Measurements from ENCODE around the gene CLDN22.
"Not testable (repeated sequence)": the region's sequence is repeated elsewhere in the genome, so short reads cannot be mapped to it uniquely, and the experiment has no call there.

Gene CLDN22

DNA sequence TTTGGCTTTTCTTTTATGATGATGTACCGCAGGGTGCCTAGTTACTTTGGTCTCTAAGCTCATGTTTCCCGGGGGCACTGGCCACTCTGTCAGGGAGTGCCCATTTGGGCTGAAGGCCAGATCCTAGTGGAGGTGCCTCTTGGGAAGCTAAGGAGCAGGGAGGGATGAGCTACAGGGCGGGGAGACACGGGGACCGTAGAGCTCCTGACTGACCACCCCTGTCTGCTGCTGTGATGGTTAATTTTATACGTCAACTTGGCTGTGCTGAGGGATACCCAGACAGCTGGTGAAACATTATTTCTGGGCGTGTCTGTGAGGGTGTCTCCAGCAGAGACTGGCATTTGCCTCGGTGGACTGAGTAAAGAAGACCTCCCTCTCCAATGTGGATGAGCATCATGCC lies 27.1 kb upstream of the CLDN22 start:
- no peak for DNase-seq (ENCODE audit: low read depth)

DNA sequence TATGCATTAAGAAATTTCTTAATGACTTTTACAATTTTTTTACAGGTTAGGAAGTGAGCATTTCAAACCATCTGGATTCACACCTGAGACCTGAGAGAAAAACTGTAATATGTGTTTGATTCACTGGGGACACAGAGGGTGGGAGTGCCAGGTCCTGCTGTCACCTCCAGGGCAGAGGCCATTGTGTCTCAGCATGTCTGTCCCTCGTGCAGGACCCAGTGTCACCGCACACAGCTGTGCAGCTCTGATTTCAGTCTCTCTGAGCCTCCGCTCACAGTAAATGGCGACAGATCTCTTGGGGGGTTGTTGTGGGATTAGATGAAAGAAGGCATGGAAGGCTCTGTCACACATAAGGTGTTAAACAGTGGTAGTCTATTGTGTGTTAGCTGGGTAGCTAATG lies 25.2 kb upstream of the CLDN22 start:
- DNase-seq (ENCODE audit: low read depth) = no peak

DNA sequence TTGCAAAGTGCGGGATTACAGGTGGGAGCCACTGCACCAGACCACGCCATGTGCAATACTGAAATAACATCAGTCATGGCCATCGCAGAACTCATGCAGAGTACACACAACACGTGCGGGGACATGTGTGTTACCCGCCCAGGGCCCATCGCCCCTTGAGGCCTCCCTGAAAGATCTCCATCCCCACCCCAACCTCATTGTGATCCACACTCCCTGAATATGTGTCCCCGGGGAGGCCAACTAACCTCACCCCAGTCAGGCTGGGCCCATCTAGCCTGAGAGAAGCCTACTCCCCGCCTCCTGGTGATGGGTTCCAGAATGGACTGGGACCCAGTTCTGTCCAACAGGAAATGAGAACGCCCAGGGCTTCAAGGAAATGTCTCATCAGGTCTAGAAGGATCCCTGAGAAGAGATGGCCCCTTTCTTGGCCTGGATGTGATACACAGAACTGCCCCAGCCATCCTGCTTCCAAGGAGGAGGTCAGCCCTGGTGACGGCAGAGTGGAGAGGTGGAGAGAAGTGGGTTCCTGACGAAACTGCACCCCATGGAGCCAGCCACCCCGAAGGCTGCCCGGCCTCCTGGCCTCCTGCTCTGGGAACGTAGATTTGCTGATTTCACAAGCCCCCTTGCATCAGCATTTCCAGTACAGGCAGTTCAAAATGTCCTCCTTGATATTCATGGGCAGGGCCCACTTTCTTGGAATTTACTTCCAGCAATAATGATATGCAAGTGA lies 24.6 kb upstream of the CLDN22 start:
- DNase-seq (ENCODE audit: low read depth) = no peak

DNA sequence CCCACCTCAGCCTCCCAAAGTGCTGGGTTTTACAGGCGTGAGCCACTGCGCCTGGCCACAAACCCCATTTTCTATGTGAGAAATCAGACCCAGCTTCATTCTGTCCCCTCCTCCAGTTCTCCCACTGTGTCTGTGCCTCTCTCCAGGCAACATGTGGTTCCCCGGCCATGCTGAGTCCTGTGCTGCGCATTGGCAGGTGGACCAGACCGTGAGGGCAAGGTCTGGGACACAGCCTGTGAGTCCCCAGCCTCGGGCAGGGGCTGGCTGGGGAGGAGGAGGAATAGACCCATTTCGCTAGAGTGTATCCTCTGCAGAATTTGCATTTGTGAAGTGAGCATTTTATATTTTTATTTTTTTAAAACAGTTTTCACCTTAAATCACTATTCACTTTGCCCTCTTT lies 23.7 kb upstream of the CLDN22 start:
- DNase-seq (ENCODE audit: low read depth) = no peak

DNA sequence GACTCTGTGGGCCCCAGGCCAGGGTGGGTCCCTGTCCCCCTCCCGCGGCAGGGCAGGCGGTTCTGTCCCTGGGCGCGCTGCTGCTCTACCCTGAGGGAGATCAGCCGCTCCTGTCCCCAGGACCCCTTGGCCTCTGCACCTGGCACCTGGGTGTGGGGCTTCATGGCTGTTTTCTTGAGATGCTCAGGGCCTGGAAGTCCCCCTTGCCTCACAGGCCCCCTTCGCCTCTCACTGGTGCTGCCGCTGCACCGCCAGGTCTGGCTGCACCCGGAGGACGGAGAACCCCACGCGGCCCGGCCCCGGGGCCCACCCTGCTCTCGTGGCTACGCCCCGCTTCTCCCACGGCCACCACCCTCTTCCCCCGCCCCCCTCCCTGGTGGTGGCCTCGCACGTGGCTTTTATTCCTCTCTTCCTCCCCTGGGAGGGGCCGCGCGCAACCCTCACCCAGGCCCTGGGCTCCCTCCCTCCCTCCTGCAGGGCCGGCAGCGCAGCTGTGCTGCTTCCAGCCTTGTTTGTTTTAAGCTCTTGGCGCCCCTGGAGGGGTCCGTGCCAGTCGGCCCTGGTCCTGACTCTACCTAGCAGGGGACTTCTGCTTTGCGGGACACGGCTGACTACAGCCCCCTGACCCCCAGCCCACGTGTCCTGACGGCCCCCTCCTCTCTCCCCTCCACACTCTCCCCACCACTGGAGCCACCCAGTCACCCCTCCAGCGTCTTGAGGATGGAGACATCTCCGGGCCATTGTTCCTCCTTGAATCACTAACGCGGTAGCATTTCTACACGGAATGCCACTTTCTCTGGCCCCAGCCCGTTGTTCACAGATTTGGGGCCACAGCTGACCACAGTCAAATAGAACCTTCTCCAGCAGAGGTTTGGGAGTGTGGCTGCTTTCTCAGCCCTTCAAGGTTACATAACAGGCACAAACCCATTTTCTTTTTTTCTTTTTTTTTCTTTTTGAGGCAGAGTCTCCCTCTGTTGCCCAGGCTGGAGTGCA lies 22.8 kb upstream of the CLDN22 start:
- DNase-seq (ENCODE audit: low read depth) = no peak

DNA sequence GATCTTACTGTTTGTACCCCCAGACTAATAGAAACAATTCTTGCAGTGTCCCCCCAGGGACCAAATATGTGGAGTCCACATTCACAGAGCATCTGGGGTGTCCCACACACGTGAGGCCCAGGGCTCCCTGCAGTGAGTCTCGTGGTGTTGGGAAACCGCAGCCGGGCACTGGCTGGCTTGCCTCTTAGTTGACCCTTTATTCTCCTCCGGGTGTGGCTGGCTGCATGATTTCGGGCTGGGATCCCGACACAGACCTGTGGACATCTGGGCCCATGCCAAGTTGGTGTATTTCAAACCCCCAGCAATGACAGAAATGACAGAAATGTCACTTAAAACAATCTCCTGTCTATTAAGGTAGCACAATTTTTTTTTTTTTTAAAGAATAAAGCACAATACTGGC lies 17.8 kb upstream of the CLDN22 start:
- no peak for DNase-seq (ENCODE audit: low read depth)

DNA sequence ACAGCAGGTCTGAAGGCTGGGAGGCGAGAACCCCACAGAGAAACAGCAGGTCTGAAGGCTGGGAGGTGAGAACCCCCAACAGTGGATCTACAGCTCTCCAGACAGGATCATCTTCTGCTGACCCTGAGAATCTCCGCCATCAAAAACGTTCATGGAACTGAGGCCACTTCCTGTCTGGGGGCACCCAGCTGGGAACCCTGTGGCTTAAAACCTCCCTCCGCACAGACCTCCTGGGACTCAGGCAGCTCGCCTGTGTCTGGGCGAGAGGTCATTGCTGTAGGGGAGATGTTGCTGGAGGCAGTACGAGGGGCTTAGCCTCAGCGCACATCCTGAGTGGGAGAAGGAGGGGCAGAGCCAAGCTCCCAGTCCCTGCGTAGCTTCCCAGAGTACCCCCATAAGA lies 17.3 kb upstream of the CLDN22 start:
- no peak for DNase-seq (ENCODE audit: low read depth)

DNA sequence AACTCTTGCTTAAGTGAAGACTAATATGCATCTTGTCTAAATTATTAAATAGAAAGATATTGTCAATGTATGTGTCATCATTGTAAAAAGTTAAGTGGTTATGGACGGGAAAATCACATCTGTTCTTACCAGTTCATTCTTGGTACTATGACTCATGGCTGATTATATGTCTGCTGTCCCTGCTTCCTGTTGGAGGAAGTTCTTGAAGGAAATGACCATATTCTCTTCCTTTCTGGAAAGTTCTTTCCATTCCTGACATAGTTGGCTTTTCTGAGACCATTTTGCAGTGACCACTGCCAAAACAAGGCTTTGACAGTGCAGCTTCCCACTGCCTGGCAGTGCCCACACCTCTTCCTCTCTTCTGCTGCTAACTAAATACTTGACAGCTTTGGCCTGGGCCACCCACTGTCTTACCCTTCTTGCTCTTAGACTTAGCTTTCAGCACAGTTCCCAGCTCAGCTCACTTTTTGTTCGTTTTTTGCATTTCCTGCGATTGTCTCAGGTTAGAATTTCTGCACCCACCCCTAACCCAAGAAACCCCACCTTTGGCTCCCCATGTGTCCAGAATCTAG lies 15.4 kb upstream of the CLDN22 start:
- DNase-seq (ENCODE audit: low read depth) = no peak

DNA sequence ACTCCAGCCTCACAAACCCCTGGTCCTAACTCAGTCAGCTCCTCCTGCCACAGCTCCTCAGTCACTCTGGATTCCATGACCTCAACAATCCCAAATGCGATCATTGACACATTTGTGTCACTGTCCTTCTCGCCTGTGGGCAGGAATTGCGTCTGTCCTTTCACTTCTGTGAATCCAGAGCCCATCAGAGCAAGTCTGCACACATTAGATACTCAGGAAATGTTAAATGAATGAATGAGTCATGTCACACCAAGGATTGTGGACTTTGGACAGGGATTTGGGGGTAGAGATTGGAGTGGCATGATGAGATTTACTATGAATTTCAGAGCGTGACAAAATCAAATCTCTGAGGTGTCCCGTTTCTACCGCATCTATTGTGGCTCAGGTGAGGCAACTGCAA lies 13.9 kb upstream of the CLDN22 start:
- no peak for DNase-seq (ENCODE audit: low read depth)

DNA sequence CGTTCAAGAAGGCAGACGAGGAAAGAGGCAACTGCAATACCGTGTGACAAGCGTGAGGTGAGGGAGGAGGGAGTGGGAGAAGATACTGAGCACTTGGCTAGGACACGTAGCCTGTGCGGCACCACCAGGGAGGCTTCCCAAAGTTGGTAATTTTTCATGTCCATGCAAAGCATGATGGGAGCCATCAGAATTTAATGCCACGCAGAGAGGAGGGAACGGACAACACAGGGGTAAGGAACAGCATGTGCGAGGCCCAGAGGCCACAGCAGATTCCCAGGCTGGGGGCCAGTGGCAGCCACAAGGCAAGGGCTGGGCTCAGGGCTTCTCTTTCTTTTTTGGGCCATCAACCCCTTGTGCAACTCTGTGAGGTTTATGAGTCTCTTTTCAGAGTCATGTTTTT lies 13.1 kb upstream of the CLDN22 start:
- no peak for DNase-seq (ENCODE audit: low read depth)

DNA sequence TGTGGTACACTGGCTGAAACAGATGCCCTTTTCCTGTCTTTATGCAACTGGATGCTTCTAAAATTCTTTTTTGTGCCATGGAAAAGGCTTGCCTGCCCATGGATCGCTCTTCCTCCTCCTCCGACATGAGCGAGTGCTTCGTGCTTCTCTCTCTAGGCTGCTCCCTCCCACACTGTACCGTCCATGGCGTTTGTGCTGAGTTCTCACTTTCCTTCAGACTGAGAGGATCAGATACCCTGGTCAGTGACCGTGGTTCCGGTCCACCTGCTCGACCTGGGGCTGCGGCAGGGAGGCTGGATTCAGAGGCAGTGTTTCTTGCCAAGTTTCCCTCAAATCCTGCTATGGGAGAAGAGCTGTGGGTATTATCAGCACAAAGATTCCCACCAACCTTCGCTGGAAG lies 12.4 kb upstream of the CLDN22 start:
- DNase-seq (ENCODE audit: low read depth) = no peak

DNA sequence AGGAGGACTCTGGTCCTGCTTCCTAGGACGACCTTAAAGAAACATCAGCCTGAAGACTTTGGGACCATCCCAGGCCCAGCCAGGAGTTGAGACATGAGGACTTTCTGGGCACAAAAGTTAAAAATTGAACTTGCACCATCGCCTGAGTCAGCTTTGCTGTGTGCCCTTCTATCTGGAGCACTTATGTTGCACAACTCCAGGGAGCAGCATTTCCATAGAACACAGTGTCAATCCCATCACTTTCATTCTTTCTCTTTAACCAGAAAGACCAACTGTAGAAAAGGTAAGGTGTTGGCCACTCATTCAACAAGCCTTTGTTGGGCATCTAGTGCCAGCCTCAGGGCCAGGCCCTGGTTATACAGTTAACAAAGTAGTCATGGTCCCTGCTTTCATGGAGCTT lies 10.8 kb upstream of the CLDN22 start:
- DNase-seq (ENCODE audit: low read depth) = no peak

DNA sequence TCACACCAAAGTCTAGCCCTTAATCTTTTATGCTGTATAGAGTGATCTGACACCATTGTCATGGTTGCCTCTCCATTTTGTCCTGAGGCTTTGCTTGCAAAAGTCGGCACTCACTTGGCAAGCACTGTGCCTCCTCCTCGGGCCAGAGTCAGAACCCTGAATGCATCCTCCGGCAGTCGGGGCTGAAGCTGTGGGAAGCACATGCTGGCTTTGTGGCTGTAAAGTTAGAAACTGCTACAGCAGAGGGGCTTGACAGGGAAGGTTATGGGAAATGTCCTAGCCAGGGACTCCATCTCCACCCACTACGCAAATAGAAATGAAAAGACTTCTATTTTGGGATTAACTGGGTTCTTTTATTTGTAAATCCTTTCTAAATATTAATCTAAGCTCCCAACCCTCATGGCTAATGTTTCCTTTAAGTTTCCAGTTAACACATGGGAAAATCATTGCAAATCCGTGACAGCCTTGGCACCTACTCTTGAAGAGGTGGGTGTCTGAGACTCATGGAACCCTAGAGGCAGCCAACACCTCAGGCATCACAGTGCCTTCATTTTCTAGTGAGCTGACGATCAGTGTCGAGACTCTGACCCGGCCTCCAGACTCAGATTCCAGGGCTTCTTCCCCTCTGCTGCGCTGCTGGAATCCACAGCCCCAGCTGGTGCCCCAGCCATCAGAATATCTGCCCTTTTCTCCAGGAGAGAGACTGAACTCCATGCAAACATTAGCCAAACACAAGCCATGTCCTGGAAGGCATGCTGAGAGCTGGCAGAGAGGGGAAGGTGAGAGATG lies 10.1 kb upstream of the CLDN22 start:
- no peak for DNase-seq (ENCODE audit: low read depth)

DNA sequence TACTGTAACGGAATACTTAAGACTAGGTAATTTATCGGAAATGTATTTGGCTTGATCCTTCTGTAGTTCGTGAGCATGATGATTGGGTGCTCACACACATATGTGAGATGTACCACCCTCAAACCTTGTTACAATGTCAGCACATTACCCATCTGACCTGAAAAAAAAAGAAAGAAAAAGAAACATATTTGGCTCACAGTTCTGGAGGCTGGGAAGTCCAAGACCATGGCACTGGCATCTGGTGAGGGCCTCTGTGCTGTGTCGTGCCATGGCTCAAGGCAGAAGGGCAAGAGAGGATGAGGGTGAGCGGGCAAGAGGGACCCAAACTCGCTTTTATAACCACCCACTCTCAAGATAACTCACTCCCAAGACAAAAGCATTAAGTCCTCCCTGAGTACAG lies 9.2 kb upstream of the CLDN22 start:
- no peak for DNase-seq (ENCODE audit: low read depth)

DNA sequence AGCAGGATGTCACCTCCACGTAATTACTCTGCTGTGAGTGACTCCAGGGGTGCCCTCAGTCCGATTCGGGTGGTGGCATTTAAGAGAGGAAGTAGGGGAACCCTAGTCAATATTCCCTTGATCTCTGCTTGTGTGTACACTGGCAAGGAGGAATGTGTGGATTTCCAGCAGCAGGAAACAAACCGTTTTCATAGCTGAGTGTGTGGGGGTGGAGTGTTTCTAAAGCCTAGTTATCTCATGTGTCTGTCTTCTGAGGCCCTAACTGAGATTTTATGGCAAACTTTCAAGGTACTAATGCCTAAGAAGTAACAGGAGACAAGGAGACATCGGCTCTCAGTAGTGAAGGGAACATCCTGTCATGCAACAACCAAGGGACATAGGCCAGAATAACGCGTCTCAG lies 8.8 kb upstream of the CLDN22 start:
- no peak for DNase-seq (ENCODE audit: low read depth)

DNA sequence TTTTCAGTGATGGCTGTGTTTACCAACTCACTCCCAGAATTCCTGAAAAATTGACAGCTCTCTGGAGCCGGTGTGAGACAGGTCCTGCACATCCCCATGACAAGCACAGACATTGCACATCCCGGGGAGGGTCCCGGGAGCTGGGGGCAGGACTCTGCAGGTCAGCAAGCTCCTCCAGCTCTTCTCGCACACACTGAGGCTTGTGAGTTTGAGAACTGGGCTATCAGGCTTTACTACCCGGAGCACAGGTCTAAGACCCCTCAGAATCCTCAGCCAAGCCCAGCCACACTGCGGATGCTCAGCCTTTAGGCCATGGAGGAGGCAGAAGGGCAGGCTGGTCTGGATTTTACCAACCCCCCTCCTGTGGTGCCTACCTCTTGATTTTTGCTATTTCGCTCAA lies 7.8 kb upstream of the CLDN22 start:
- DNase-seq (ENCODE audit: low read depth) = no peak

DNA sequence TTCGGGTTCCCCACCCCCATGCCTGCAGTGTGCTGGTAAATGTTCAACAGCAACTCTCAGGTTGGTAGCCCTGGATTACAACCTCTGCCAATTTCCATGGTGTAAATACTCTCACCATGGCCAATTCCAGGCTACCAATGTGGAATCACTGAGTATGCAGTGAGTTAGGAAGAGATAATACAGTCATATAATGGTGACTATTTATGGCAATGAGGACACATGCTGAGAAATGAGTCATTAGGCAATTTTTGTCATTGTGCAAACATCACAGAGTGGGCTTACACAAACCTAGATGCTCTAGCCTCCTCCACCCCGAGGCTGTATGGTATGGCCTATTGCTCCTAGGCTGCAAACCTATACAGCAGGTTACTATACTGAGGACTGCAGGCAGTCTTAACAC lies 6.8 kb upstream of the CLDN22 start:
- DNase-seq (ENCODE audit: low read depth) = no peak

DNA sequence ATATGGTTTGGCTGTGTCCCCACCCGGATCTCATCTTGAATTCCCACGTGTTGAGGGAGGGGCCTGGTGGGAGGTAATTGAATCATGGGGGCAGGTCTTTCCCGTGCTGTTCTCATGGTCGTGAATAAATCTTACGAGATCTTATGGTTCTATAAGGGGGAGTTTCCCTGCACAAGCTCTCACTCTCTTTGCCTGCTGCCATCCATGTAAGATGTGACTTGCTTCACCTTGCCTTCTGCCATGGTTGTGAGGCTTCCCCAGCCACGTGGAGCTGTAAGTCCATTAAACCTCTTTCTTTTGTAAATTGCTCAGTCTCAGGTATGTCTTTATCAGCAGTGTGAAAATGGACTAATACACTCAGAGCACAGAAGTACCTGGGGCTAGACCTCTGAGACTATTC lies 6.3 kb upstream of the CLDN22 start:
- not testable (repeated sequence) for DNase-seq (ENCODE audit: low read depth)

DNA sequence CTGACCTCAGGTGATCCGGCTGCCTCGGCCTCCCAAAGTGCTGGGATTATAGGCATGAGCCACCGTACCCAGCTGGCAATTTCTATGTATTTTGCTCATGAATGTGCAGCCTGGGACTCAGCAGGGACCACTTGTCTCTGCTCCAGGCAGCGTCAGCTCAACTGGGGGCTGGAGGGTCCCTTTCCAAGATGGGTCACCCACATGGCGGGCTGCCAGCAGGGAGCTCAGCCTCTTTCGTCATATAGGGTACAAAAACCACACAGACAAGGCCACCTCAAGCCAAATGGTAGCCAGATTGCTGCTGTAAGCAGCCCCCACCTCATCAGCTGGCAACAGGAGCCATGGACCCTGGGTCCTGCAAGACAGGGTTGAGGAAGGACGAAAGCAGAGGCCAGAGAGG lies 4.5 kb upstream of the CLDN22 start:
- DNase-seq (ENCODE audit: low read depth) = no peak

DNA sequence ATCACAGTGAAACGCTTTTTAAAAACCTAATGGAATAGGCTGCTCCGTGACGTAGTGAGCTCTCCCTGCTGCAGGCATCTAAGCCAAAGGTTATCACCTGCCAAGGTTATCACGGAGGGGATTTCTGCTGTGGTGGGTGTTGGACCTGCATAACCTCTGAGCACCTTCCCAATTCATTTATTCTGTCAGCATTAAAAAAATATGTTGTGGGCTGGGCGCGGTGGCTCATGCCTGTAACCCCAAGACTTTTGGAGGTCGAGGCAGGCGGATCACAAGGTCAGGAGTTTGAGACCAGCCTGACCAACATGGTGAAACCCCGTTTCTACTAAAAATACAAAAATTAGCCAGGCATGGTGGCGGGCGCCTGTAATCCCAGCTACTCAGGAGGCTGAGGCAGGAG lies 4.0 kb upstream of the CLDN22 start:
- not testable (repeated sequence) for DNase-seq (ENCODE audit: low read depth)

DNA sequence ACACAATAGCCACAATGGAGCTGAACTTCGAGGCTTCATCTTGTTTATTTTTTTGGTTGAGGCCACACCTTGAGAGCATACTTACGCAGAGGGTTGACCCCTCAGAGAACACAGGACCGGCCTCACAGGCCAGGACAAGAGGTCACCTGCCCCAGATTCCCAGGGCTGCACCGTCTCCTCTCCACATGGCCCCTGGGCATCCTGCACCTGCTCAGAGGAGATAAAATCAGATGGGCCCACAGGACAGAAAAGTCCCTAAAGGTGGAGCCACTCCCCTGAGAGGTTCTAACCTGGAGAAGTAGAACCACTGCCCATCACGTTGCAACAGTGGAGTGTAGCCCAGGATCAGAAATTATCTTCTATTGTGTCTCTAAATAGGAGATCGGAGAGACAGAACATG lies 3.2 kb upstream of the CLDN22 start:
- DNase-seq (ENCODE audit: low read depth) = no peak

DNA sequence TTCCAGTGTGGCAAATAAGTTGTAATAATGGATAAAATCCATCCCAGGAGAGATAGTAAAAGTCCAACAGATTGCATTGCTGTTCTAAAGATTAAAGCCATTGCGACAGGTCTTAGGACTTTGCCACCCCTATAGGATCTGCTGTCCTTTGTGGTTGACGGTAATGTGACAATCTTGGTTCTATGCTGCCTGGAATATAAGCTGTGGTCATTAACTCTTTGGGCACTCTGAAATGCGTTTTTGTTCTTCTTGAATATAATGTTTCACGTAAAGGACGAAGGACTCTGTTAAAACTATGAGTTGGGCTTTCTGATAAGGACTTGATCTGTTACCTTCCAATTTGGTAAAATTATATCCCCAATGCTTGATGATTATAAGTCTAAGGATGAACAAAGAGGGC lies 2.2 kb upstream of the CLDN22 start, which contains the start of gene CLDN24:
Gene CLDN24, minus strand, starts transcription at position 101 of the 400 bp plus-strand sequence. Its CDS starts 0 bp downstream, at position 101.
- DNase-seq (ENCODE audit: low read depth) = no peak
